ENCODE results near the gene HGFAC. TPM values are rescaled to one million over a fixed set of nuclear protein-coding genes. Genes with fewer than 3 reads are reported as not detected.

The HGFAC gene
- total and polyA plus RNA-seq, 2 of the 13 experiments (the other 11 are each of a cell fraction or from before 2014, with no cell fraction given), result 8.5 to 63.6 TPM

DNA sequence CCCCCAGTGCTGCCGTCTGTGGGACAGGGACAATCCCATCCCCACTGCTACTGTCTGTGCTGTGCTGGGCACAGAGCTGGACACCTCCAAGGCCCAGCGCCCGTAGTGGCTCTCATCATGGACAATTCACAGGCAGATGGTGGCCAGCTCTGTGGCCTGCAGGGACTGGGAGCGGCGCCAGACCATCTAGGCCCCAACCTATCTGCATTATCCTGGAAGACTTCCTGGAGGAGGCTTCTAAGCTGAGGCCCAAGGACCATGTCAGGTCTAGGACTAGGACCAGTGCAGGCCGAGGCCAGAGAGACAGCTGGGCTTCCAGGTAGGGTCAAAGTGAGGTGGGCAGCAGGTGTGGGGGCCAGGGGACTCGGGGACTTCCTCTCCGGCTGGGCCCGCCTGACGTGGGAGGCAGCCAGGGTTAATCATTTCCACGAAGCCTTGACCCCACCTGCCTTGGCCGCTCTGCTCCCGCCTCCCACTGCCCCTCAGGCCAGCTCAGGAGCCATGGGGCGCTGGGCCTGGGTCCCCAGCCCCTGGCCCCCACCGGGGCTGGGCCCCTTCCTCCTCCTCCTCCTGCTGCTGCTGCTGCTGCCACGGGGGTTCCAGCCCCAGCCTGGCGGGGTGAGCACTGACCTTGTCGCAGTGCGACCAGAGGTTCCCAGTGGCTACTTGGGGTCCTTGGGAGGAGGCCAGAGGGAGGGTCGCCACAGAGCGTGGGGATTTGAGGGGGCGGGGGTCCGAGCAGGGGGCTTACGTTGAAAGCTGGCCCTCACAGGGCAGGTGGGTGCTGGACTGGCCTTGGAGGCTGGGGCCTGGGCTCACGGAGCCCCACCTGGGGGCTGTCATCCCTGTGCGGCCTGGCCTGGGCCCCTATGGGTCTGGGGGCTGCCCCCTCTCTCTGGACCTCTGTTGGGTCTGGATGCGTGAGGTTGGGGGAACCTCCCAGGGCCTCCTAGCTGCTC, at the start of gene HGFAC (continued):
- TF ChIP-seq ZBTB40 (IDR thresholded peaks at IDR 0.05), result no peak
- TF ChIP-seq ZBTB40 (CRISPR knock-in tag; IDR thresholded peaks at IDR 0.05), result peak; percentile 75; the same call in 1 of the 2 replicates
- TF ChIP-seq HNF4A (CRISPR knock-in tag; IDR thresholded peaks at IDR 0.05), result peak; percentile 34; the same call in 1 of the 2 replicates
- TF ChIP-seq TAF15 (IDR thresholded peaks at IDR 0.05; ENCODE audit: low read depth, low read length, poor library complexity, severe bottlenecking), result no peak
- TF ChIP-seq POGZ (CRISPR knock-in tag; IDR thresholded peaks at IDR 0.05), result no peak
- TF ChIP-seq, protein P1, sequence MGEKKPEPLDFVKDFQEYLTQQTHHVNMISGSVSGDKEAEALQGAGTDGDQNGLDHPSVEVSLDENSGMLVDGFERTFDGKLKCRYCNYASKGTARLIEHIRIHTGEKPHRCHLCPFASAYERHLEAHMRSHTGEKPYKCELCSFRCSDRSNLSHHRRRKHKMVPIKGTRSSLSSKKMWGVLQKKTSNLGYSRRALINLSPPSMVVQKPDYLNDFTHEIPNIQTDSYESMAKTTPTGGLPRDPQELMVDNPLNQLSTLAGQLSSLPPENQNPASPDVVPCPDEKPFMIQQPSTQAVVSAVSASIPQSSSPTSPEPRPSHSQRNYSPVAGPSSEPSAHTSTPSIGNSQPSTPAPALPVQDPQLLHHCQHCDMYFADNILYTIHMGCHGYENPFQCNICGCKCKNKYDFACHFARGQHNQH (CRISPR knock-in tag; IDR thresholded peaks at IDR 0.05), result no peak
- TF ChIP-seq, protein P2, sequence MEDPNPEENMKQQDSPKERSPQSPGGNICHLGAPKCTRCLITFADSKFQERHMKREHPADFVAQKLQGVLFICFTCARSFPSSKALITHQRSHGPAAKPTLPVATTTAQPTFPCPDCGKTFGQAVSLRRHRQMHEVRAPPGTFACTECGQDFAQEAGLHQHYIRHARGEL (CRISPR knock-in tag; IDR thresholded peaks at IDR 0.05), result 0 out of 2 replicates have a peak, but pooled peaks have one; percentile 51
- no peak for TF ChIP-seq TBX2 (CRISPR knock-in tag; IDR thresholded peaks at IDR 0.05; ENCODE audit: borderline replicate concordance)
- TF ChIP-seq ZNF710 (CRISPR knock-in tag; IDR thresholded peaks at IDR 0.05; ENCODE audit: borderline replicate concordance), result peak; percentile 51
- peak; percentile 10; the same call in 1 of the 2 replicates for TF ChIP-seq ZNF263 (CRISPR knock-in tag; IDR thresholded peaks at IDR 0.05)
- no peak; the same call in 1 of the 2 replicates for TF ChIP-seq NAIF1 (CRISPR knock-in tag; IDR thresholded peaks at IDR 0.05; ENCODE audit: borderline replicate concordance)
- TF ChIP-seq NFE2L2 (IDR thresholded peaks at IDR 0.05; ENCODE audit: low read length), result no peak

All from HepG2 (cell line).